SHP77 treated with DMSO at 0.1 percent for 48 hours (cell line): ENCODE measurements around the gene IRF5.
"Not testable (repeated sequence)": the region's sequence is repeated elsewhere in the genome, so short reads cannot be mapped to it uniquely, and the experiment has no call there.

Experiments
- DNase-seq: peaks from one replicate; lab custom pipeline; 2025; lab: John Stamatoyannopoulos, UW

IRF5 gene

DNA sequence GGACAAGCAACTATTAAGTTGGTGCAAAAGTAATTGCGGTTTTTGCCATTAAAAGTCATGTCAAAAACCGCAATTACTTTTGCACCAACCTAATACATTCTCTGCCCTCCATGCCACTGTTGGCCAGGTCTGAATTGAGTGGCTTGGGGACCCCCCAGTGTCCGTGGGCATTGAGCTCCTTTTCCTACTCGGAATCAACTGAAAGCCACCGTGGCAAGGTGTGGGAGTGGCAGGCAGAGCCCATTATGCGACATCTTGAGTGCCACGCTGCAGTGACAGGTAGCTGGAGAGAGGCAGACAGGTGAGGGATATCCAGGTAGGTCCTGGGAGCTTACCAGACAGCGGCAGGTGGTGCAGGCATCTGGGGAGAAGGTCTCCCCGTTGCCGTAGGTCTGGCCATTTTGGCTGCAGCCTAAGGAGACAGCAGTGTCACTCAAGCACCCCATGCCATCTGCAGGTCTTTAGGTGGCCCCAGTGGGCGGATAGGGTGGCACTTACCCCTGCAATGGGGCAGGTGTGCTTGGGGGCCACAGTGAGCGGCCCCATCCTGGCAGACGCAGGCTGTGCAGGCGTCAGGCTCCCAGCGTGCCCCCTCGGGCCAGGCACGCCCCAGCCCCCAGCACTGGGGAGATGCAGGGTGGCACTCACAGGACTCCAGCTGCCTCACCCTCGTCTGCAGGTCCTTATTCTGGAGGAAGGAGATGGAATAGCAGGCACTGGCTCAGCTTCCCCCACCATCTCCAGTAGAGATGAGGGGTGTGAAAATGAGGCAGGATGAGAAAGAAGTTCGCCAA is 30.8 kb upstream of the IRF5 start:
- DNase-seq = no peak

DNA sequence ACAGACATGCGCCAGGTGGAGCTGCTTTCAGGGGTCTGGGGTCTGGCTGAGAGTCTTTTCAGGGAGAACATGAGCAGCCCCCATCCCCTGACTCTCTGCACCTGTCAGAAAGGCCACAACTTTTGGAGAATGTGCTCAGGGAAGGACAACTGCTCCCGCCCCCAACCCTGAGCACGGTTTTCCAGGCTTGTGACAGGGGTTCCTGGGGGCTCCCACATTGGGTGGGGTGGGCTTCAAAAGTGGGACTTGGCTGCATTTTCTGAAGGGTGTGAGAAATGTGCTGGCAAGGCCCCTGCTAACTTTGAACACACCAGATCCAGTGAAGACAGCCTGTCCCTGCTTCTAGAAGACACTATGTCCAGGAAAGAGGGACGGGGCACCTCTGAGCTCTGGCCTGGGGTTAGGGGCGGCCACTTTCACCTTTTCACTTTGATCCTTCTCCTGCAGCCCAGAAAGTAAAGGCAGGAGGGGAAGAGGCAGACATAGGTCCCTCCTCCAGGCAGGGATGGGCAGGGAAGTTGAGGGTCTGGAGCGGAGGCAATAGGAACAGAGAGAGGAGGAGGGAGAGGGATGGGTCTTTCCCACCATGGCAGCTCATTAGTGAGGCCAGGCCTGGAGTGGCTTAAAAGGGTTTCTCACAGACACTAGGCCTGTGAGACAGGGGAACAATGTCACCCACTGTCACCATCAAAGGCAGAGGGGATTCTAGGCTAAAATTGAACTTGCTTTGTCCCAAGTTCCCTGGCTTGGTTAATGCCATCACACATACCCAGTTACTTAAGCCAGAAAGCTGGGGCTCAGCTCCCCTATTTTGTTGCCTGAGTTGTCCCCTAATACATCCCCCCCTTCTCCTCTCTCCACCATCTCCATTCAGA is 28.7 kb upstream of the IRF5 start:
- DNase-seq = no peak

DNA sequence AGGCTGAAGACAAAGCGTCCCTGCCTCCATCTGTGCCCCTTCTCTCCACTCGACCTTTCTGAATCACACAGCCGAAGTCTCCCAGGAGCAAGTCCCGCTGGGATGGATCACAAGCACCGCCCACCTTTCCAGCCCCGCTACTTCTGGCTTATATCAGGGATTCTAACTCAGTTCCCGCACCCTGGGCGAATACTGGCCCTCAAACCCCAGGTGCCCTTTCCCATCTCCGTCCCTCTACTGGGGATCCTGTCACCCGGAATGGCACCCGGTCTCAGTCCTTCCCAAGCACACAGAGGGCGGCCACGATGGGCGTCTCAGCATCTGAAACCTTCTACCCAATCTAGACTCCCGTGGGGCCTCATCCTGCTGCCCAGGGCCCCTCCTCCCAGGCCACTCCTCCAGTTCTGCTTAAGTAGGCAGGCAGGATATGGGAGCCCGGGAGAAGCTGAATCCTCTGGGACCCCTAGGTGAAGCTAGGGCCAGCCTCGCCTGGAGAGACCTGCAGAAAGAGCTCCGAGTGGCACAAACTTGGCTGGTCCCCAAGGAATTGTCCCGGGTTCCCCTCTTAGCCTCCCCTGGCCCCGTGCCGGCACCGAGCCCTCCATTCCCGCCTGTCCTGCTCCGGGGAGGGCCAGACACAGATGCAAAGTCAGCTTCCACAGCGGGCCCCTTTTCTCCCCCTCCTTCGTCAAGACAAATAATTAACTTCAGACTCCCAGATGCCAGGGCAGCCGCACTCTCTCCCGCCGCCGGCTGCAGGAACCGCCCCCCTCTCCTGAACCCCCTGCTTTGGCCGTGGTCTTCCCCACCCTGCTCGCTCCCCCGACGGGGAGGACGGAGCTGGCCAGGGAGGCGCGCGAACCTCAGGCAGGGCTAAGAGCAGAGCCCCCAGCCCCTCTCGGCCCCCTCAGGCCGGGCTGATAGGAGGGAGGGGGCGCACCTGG is 27.8 kb upstream of the IRF5 start:
- DNase-seq = no peak

DNA sequence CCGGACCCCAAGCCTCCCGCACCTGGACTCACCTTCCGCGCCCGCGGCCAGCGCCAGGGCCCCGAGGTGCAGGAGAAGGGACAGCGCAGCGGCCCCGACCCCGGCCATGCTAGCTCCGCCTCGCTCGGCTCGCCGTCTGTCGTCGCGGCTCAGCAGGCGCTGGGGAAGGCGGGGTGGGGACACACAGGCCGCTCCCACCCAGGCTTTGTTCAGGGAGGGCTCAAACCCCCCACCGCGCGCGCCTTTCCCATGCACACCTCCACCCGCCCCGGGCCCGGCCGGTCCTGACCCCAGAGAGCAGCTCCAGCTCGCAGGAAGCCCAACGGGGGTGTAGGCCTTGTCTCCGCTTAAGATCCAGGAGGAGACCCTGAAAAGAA is 27.2 kb upstream of the IRF5 start, which contains the start of gene KCP:
KCP (minus strand) TSS at position 141 of the 377 bp plus-strand sequence; CDS start at position 108, 33 bp downstream.
- no peak for DNase-seq

DNA sequence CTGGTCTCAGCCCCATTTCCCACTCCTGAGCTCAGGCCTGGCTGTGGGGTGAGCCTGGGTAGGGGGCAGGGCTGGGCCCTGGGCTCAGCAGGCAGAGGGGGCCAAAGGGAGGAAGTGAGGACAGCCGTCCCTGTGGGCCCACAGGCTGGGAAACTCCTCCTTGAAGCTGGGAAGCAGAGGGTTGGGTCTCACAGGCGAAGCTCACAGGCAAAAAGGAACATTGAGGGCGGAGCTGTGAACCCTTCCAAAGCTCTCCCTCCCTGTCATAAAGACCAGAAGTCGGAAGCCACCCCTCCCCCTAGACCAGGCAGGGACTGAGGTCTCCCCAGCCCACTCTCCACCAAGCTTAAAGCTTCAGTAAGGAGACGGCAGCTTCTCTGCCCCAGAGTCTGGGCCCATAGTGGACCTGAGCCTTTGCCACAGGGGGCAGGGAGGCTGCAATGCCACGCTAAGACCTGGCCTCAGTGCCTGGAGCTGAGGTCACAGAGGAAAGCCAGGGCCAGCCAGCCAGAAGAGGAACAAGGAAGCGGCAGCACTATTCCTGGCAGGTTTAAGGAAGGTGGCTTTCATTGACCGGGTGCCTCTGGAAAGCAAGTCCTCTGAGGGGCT is 26.2 kb upstream of the IRF5 start:
- no peak for DNase-seq

DNA sequence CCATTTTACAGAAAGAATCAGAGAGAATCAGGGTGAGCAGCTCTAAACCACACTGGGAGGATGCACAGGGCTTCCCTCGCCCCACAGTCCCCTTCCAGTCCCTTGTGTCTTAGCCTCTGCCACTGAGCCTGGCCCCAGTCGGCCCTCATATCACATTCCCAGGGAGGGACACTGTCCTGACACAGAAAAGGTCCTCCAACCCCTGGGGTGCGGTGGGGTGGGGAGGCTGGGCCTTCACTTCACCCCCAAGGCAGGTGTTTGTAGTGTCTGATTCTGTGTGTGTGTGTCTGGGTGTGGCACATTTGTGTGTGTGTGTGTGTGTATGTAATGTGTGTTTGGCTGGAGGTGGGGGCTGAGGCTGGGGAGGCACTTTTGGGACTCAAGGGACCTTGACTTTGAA is 25.4 kb upstream of the IRF5 start:
- DNase-seq = no peak

DNA sequence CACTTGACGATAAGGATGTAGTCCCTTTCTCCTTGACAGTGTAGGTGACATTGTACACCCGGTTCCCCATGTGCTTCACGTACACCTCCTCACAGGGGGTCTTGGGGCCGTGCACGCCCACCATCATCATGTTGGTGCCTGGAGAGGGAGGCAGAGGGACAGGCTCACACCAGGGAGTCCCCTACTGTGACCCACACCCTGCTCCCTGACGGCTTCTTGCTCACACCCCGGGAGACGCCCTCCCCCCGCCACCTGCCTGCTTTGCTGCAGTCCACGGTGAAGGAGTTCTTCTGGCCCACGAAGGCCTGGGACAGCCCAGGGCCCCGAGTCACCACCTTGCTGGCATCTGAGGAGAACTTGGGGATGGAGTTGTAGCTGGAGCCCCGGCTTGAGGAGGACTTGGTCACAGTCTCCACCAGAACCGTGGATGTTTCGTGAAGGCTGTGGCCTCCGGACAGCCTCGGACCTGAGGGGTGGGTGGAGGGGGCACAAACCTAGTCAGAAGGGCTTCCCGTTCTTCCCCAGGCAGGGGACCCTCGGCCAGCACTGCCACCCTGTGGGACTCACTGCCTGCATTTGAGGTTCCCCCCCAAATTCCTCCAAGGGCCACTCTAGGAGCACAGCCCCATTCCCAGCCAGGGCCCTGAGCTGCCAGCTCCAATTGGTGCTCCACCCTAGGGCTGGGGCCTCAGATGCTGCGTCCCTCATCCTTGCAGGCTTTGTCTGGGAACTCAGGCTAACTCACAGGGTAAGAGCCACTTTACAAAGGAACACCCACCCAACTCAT is 24.8 kb upstream of the IRF5 start:
- not testable (repeated sequence) for DNase-seq

DNA sequence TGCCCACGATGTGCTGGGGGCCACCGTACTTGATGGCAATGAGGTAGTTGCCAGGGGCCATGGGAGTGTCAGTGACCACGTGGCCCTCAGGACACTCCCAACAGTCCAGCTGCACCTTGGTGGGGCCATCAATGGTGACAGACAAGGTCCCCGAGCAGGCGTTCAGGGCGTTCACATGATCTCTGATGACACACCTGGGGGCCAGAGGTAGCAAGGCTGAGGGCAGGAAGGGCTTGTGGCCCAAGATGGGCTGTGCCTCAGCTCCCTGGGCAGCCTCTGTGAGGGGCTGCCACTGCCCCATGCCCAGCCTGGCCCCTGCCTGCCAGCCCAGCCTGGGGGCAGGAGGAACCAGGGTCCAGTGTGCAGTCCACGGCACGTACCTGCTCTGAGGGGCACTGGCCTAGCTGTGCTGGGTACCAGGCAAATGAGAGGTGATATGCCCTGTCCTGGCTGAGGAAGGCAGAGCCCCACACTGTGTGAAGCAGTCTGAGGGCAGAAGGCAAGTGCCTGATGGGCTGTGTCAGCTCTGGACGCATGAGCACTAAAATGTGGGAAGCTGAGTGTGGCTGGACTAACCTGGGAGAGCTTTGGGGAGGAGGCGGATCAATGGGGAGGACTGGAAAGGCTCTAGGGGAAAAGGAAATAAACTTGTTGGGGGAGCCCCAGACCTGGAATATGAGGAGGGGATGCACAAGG is 23.7 kb upstream of the IRF5 start:
- DNase-seq = no peak

DNA sequence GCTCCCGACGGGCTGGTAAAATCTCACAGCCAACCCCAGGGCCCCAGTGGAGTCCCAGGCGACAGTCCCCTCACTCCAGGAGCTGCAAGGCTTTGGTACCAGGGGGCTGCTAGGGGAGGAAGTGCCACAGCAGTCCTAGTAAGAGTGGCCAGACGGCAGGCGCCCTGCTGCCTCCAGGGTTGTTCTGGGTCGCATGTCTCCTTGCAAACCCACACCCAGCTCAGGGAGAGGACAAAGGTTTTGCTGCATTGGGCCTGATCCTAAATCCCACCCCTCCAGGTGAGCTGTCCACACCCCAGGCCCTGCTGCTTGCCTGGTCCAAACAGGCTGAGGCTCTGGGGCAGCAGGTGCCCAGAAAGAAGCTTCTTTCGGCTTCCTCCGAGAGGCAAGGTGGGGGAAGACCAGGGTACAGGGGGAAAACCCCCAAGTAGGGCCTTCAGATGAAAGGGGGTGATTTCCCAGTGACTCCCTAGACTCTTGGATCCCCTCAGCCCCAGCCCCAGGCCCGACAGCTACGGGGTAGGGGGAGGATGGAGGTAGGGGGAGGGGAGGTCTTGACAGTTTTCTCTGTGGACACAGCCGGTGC is 23.1 kb upstream of the IRF5 start:
- no peak for DNase-seq

DNA sequence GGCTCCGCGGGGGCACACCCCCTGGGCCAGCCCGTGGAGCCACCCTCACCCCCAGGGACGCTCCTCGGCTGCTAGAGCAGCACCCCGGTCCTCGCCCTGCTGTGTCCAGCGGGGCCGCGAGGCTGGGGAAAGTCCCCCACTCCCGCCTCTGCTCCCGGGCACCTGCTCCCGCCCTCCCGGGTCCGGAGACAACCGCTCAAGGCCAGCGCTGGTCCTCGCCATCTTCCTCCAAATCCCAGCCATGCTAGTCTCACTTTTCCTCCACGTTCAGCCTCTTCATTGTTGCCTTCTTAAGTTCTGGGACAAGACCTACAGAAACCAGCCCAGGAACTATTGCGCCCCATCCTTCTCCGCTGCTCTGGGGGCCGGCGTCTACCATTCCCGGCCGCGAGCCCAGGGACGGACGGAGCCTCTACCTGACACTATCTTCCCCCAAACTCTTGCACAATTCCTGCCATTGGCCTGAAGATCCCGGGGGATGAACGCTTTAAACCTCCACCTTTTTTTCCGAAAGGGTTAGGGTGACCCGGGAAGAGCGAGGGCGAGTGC is 22.4 kb upstream of the IRF5 start:
- DNase-seq = no peak

DNA sequence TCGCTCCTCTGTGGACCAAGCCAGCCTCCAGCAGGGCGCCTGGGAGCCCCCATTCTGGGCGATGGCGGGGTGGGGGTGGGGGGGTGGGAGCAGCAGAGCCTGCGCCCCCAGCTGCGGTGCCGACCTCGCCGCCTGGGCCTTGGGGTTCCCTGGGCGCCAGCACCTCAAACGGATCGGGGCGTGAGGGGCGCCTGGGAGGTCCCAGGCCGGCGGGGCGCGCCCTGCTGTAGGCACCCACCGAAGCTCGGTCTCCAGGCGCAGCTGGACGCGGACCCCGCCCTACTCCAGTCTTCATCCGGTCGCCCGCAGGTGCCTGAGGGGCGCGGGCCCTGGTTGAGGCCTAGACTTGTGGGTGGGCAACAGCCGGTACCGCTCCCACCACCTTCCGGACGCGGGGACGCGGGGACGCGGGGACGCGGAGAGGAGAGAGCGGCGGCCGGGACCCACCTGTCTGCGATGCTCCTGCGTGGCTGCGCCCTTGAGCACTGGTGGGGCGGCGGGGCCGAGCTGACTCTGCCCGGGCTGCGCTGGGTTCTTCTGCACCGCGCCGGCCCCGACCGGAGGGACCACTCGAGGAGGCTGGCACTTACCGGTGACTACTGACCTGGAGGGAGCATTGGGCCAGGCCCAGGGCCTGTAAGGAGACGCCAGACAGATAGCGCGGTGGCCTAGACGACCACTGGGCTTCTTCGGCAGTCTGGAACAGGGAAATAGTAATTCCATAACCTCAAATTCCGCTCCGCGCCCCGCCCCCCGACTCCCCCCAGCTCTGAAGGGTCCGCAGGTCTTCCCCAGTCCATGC is 21.7 kb upstream of the IRF5 start:
- no peak for DNase-seq

DNA sequence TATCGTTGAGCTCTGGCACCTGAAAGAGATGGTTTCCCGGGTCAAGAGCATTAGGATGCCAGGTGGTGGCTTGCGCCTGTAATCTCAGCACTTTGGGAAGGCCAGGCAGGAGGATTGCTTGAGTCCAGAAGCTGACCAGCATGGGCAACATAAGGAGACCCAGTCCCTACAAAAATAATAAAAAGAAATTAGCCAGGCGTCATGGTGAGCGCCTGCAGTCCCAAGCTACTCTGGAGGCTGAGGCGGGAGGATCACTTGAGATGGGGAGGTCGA is 21.1 kb upstream of the IRF5 start:
- DNase-seq = no peak

DNA sequence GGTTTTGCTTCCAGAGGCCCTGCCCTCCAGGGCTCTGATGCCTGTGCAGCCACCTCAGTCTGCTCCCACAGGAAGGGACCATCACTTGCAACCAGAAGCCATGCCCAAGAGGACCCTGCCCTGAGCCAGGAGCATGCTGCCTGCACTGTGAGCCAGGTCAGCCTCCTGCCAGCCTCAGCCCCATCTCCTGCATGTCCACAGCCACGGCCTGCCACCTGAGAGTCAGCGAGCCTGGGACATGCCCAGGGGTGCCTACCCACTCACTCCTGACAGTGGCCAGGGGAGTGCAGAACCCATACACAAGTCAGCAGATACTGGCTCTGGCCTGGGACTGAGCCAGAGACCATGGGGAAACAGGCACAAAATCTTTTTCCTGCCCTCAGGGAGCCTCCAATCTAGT is 20.6 kb upstream of the IRF5 start:
- no peak for DNase-seq

DNA sequence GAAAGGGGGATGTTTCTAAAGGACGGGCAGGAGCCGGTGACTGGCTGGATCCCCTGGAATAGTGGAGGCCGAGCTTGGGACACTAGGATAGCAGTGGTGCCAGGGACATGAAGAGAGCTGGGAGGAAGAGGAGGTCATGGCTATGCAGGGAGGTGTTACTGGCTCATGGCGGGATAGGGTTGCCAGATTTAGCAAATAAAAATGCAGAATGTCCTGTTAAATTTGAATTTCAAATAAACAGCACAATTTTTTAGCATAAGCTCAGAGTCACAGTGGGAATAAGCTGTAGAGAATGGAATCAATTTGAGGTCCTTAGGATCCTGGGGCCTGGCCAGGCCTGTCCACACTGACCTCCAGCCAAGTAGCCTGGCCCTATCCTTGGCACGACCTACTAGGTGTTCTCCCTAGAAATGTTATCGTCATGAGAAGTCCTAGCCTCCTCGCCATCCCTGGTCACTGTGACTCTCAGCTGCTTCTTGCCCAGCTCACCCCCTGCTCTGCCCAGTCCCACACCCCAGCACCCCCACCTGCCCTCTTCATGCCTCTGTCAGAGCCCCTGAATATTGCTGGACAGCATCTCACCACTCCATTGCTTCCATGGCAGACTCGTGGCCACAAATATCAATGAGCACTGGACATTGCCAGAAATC is 19.6 kb upstream of the IRF5 start:
- DNase-seq = no peak

DNA sequence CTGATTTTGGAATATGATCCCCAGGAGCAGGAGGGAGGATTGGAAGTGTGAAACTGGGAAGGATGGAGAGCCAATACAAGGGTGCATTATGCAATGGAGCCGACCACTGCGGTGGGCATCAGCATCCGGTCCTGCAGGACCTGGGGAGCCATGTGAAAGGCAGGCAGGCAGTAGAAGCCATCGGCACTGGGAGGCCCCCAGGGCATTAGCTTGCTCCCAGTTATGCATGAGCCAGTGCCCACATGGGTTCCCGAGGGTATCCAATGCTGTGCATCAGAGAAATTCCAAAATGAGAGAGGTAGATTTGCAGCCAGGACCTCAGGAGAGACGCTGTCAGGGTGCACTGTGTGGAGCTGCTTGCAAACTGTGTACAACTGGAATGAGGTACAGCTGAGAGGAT is 18.5 kb upstream of the IRF5 start:
- no peak for DNase-seq

DNA sequence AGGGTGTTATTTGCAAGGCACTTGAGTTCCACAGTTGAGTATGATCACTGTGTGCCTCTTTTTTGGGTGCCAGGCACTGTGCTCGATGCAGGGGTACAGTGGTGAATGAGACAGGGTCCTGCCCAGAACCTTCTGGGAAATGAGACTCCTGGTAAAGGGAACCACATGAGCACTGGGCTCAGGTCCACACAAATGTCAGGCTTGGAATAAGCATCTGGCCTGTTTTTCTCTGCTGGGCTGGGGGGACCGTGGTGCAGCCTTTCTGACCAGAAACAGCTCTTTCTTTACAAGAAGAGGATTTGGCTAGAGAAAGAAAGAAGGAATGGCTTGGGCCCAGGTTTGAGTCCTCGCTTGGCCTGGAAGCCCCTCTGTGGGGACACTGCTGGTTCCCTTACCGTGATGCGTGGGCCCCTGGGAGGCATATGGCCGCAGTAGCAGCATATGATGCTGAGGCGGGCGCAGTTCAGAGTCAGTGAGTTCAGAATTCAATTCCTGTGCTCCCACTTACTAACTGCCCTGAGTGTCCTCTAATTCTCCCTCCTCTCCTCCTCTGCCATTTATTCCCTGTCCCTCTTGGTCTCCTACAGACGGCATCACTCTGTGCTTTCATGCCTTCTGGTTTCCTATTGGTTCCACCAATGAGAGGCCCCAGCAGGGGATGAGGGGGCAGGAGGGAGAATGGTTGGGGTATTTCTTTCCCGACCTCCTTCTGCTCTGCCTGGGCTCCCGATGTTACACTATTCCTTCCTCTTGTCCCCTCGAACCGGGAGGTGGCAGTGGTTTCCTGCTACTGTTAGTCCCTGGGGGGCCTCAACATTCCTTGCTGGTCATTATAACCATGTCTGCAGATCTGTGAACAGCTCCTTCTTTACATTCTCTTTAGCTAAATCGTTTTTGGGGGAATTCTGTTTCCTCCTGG is 17.6 kb upstream of the IRF5 start:
- DNase-seq = no peak

DNA sequence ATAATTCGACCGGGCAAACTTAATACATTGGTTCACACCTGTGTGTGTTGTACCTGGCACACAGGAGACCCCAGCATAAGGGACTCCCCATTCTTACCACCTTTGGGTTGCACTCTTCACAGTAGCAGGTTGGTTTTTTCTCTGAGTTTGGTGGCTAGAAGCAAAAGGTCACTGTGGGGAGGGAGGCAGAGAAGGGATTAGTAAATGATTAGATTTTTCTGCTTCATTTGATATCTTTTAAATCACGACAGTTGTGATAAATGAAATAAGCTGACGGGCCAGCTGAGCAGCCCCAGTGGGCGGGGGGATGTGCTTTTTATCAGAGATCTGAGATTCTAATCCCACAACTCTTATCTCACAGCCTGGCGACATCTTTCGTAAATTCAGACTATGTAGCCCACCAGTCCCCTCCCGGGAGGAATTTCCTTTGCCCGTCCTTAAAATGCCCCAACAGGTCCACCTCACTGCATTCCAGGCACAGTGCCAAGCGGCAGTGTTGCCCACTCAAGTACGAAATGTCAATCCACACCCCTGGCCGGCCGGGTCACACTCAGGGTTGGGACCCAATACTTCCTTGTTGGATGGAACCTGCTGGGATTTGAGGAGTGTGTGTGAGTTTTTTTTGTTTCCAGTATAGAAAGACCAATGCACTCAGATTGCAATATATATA is 16.7 kb upstream of the IRF5 start:
- no peak for DNase-seq
